Left cardiac atrium (tissue), 4 donors: ENCODE measurements around the gene RING1. TPM values are rescaled to one million over a fixed set of nuclear protein-coding genes. Genes with fewer than 3 reads are reported as not detected.

Experiments used
- ATAC-seq, 2 donors: fragments of 200-7000 bp; cut with Tn5 transposase; one replicate each; pipeline ENCODE4 v1.9.1; 2020; ENCODE audit warnings: mild to moderate bottlenecking in 2 of 2, moderate library complexity in 2 of 2
- DNase-seq: peaks from one replicate; pipeline ENCODE4 v3.0.0-alpha.2; 2020
- intact Hi-C, 2 donors: fragments of 100-400 bp; cut with DNase I; formaldehyde crosslinking; loops; one replicate each; pipeline versions ENCODE4 v1.14.1 to v1.15.1; 2022 to 2023
- total RNA-seq, 2 donors: library from RNA; stranded (reverse); fragmentation: NEBNext Ultra II Directional; extraction: Animal tissue kit (Norgen Biotek cat#: 25700); gene quantifications; one replicate each; pipeline ENCODE4 v1.2.1, GENCODE V29; 2021
- donor health status: DM: no; HTN: yes; CAD: no.
- donor health status: DM: no; HTN: yes; CAD: no; lungs with severe emphysema.
- donor health status: DM: yes; HTN: yes; CAD: no.
- donor health status: Dilated cardiomyopathy.

RING1 gene
- total RNA-seq, 2 donors from 2014 or later = 29.7 to 30.0 TPM

DNA sequence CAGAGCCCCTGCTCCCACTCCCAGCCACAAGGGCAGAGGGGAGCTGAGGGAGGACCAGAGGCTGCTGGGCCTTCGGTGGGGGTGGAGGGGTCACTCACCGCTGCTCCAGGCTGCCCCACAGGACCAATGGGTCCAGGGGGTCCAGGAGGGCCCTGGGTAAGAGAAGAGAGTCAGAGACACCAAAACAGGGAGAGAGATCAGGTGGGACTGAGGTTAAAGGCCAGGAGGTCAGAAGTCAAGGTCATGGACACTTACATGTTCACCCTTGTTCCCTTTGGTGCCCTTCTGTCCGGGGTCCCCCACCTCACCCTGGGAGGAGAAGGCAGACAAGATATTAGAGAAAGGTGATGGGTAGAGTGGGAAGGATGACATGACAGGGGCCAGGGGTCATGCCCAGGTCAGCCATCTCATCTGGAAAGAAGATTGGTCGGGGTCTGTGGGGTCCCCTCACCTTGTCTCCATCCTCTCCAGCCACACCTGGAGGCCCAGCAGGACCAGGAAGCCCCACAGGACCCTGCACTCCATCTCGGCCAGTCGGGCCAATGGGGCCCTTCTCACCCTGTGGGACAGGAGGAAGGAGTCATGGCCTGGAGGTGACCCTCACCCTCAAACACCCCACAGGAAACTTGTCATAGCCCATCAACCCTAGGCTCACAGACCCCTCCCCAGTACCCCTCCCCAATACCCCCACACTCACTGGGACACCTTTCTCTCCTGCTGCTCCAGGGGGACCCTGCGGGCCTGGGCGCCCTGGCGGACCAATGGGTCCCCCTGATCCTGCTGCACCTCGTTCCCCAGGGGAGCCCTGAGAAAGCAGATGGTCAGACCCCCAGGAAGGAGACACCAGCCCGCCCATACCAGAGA is 37.1 kb upstream of the RING1 start:
- ATAC-seq (no peak), DNase-seq (no peak)
- intact Hi-C loops = no loop called here

DNA sequence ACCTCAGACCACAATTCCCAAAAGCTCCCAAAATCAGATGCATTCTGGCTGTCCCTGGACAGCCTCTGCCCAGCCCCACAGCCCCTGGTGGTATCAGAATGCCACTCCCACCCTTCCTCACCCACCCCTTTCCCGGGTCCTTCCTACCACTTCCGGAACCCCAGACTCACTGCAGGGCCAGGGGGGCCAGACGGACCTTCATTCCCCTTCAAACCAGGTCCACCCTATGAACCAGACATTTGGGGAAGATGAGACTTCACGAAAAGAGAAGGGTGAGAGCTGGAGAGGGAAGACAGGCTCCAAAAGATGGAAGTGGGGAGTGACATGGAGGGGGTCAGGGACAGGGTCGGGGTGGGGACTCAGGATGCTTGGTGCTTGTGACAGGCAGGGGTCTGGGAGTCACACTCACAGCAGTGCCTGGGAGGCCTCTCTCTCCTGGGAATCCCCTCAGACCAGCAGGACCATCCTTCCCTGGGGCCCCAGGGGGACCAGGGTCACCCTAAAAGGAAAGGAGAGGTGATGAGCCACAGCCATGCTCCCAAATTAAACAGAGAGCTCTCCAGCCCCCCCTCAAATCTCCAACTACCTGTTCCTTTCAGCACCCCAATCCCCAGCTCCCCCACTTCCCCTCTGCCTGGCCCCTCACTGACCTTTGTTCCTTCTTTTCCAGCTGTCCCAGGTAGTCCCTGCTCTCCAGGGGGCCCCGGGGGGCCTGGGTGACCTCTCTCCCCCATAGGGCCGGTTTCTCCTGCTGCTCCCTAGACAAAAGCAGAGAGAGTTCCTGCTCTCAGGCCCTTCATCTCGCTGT is 36.2 kb upstream of the RING1 start:
- intact Hi-C loops = no loop called here
- DNase-seq (no peak), ATAC-seq (no peak)

DNA sequence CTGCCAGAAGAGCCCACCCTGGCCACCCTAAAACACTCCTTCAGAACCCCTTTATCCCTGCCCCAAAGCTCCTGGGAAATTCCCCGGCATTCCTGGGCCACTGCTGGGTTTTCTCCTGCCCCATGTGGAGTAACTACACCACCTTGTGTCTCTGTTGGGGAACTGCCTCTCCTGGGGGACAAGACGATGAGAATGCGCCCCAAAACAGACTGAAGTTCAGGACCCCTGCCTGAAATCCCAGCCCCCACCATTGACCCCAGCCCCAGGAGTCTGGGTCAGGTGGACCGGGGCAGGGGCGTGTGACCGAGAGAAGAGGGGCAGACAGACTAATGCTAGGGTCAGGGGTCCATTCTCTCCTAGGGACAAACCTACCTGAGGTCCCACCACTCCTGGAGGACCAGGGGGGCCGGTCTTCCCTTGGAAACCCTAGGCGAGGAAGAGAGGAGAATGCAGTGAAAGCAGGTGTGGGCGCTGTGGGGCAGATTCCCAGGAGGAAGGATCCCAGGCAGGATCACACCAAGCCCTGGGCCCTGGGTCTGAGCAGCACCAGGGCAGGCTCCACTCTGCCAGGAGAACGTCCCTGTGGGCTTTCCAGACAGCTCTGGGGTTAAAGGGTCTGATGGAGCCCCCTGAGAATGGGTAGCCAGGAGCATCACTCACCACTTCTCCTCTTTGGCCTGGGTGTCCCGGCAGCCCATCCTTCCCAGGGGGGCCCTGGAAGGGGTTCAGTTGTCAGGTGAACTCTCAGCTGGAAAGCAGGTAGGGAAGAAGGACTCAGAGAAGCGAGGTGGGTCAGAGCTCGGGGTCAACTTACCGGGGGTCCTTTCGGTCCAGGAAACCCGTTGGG is 35.4 kb upstream of the RING1 start:
- intact Hi-C loops = no loop called here
- ATAC-seq (no peak), DNase-seq (no peak)

GRCh38 chr6:33173535-33174180 is 34.6 kb upstream of the RING1 start:
- DNase-seq (no peak), ATAC-seq (no peak)
- intact Hi-C loops = no loop called here

GRCh38 chr6:33174784-33175183 is 33.5 kb upstream of the RING1 start:
- ATAC-seq = no peak
- DNase-seq = no peak
- intact Hi-C loops = no loop called here

- no peak for DNase-seq
- intact Hi-C loops = no loop called here
- no peak for ATAC-seq
Measured at GRCh38 chr6:33175436-33176069, 32.7 kb upstream of the RING1 start.

DNA sequence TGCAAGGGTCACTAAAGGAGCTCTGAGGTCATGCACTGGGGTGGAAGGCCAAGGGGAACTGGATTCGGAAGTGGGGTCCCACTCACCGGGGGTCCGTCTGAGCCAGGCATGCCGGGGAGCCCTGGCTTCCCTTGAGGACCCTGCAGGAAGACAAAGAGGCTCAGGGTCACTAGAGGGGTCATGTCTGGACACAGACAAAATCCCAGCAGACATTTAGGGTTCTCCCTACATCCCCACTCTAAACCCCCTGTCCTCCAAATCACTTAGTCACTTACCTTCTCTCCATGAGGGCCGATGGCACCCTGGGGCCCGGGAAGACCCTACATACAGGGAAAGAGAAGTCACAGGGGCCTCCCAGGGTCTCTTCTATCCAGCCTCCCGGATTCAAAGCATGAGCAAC is 31.4 kb upstream of the RING1 start:
- intact Hi-C loops = no loop called here
- no peak for DNase-seq
- ATAC-seq = no peak

DNA sequence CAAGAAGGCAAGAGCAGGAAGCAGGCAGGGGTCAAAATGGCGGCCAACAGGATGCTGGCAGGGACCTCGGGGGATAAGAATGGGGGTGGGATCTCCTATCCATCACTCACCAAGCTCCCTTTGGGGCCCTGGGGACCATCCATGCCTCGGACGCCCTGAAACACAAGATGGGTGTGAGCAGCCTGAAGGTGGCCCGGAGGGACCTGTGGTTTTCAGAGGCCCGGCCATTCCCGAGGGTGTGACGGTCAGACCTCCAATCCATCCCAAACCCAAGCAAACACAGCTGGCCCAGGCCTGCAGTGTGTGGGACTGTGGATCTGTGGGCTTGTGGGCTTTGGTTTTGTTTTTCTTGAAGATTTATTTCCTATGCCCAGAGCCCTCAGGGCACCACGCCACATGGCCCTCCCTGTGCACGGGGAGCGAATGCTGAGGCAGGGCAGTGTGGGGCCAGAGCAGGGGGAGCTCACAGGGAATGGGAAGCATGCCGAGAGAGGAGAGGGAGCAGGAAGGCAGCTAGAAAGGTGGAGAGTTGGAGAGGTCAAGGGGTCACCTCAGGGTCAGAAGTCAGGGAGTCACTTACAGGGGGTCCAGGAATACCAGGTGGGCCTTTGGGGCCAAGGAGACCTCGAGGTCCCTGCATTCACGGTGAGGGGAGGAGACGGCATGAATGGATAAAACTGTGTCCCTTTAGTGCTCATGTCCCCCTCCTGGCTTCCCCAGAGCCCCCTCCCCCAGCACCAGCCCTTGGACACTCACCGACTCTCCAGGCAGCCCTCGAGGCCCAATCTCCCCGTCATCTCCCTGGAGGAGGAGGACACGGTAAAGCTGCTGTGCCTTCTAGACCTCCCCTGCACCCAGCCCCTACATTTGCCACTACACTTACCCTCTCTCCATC is 30.5 kb upstream of the RING1 start:
- ATAC-seq = no peak
- DNase-seq = no peak
- intact Hi-C loops = no loop called here

- ATAC-seq (no peak), DNase-seq (no peak)
- intact Hi-C loops = no loop called here
Measured at GRCh38 chr6:33178755-33179475, 29.4 kb upstream of the RING1 start.

- intact Hi-C loops = no loop called here
- no peak for ATAC-seq
- no peak for DNase-seq
Measured at GRCh38 chr6:33181141-33181540, 27.2 kb upstream of the RING1 start.

DNA sequence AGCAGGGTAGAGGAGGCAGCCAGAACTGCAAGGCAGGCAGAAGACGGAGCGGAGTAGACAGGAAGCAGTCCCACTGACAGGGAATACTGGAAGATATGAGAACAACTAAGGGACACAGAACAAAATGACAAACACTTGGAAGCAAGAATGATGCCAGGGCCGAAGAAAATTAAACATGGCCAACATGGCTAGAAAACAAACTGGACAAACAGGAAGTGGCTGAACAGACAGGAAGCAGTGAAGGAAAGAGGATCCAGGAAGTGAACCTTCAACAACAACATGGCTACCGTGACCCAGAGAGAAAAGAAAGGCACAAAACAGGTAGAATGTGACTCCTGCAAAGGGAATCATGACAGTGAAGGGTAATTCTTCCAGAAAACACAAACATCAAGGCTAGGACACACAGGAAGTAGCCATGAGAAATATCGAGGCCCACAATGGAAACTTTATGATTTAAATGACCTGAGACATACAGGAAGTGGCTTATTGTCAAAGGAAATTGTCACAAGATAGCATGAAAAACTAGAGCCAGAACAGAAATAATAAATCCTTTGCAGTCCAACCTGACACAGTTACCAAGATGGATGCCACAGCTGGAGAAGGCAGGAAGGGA is 25.1 kb upstream of the RING1 start:
- intact Hi-C loops = no loop called here
- ATAC-seq (no peak), DNase-seq (no peak)

- intact Hi-C loops = no loop called here
- no peak for DNase-seq
- no peak for ATAC-seq
Measured at GRCh38 chr6:33185190-33185589, 23.1 kb upstream of the RING1 start.

DNA sequence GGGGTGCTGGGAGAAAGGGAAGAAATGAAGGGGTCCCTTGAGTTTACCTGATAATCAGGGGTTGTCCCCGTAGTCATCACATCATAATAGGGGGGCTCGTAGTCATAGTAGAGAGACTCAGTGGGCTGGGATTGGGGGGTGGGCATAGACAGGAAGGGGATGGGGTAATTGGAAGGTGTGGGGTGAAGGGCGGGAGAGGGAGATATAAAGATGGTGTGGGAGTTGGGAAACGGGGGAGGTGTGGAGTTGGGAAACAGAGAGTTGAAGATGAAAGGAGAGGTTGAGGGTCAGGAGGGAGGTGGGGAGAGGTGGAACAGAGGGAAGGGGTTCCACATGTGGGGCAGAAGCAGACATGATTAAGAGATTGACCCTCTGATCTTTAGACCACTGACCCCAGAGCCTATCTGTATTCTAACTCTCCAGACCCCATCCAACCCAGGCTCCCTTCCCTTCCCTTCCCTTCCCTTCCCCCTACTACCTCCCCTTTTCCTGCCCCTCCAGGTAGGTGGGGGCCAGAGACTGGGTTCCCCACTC is 22.6 kb upstream of the RING1 start:
- intact Hi-C loops = no loop called here
- ATAC-seq = no peak
- DNase-seq = no peak

DNA sequence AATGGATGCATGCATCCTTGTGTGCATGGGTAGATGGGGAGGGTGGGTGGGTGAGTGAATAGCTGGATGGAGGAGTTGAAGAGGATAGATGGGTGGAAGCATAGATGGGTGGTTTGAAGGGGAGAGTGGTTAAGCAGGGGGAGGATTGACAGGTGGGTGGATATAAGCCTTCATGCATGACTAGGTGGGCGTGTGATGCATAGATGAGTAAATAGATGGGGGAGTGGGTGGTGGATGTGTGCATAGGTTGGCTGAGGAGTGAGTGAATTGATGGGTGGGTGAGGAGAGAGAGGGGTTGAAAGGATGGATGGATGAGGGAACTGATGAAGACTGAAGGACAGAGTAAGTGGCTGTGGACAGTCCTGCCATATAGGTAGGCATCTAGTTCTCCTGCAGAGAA is 20.5 kb upstream of the RING1 start:
- DNase-seq = no peak
- intact Hi-C loops = no loop called here
- ATAC-seq = no peak

- no peak for ATAC-seq
- DNase-seq = no peak
Measured at GRCh38 chr6:33189164-33189563, 19.1 kb upstream of the RING1 start.

GRCh38 chr6:33189625-33190448 is 18.5 kb upstream of the RING1 start:
- no peak for ATAC-seq
- no peak for DNase-seq
- intact Hi-C loops = no loop called here

More at GRCh38 chr6:33189164-33189563, 19.1 kb upstream of the RING1 start:
- intact Hi-C loops = no loop called here
